Caco-2 (cell line): Measurements from ENCODE around the gene TRIM26. TPM values are rescaled to one million over a fixed set of nuclear protein-coding genes. Genes with fewer than 3 reads are reported as not detected.

Experiments
- BruUV-seq: library from RNA; stranded (reverse); fragments of 400-500 nt; replicated peaks from 2 replicates; lab custom pipeline; 2021; lab: Mats Ljungman, UMichigan
- CTCF ChIA-PET: fragments of 300-600 bp; sonication (Branson Sonifier 250); formaldehyde crosslinking; loops from one replicate; lab custom pipeline; 2022; ENCODE audit warnings: antibody characterized with exemption; lab: Charles Lee
- POLR2A ChIA-PET: fragments of 300-600 bp; sonication (Branson Sonifier 250); formaldehyde crosslinking; loops from one replicate; lab custom pipeline; 2022; ENCODE audit warnings: antibody characterized with exemption; lab: Charles Lee
- DNase-seq, 2 experiments: peaks; one replicate each; pipeline versions ENCODE4 v3.0.0 to v3.0.0-alpha.2; 2020 to 2022
- H3K27me3 ChIP-seq: replicated peaks from 2 replicates; pipeline ENCODE4 v1.6.0; 2011; ENCODE audit warnings: low read length; ENCODE audit not compliant: control insufficient read depth, insufficient read depth
- H3K36me3 ChIP-seq: 2 replicates; pipeline ENCODE4 v1.5.1; 2011; ENCODE audit warnings: low read length; ENCODE audit not compliant: control insufficient read depth, insufficient read depth
- H3K4me1 ChIP-seq: fragments of 250-450 bp; sonication (Bioruptor Pico); 2 replicates; pipeline ENCODE4 v1.5.1; 2020; ENCODE audit warnings: mild to moderate bottlenecking
- H3K4me3 ChIP-seq: 2 replicates; pipeline ENCODE4 v1.5.1; 2011; ENCODE audit warnings: low read depth, mild to moderate bottlenecking, control low read depth, low read length
- H3K9me3 ChIP-seq: fragments of 250-450 bp; sonication (Bioruptor Pico); 2 replicates; pipeline ENCODE4 v1.5.1; 2020; ENCODE audit warnings: mild to moderate bottlenecking, moderate library complexity
- H3K27ac Mint-ChIP-seq: one replicate; pipeline ENCODE4 v1.8.0; 2022; ENCODE audit warnings: mixed read lengths; ENCODE audit not compliant: unreplicated experiment
- H3K27me3 Mint-ChIP-seq: one replicate; pipeline ENCODE4 v1.8.0; 2022; ENCODE audit warnings: mixed read lengths; ENCODE audit not compliant: insufficient read depth, unreplicated experiment
- H3K36me3 Mint-ChIP-seq: one replicate; pipeline ENCODE4 v1.8.0; 2022; ENCODE audit warnings: mild to moderate bottlenecking, mixed read lengths; ENCODE audit not compliant: insufficient read depth, unreplicated experiment
- H3K4me1 Mint-ChIP-seq: one replicate; pipeline ENCODE4 v1.8.0; 2022; ENCODE audit warnings: low read depth, mixed read lengths; ENCODE audit not compliant: unreplicated experiment
- H3K4me3 Mint-ChIP-seq: one replicate; pipeline ENCODE4 v1.8.0; 2022; ENCODE audit warnings: mild to moderate bottlenecking, moderate library complexity, mixed read lengths; ENCODE audit not compliant: unreplicated experiment
- H3K9me3 Mint-ChIP-seq: one replicate; pipeline ENCODE4 v1.8.0; 2022; ENCODE audit warnings: mixed read lengths; ENCODE audit not compliant: unreplicated experiment
- intact Hi-C: fragments of 100-400 bp; cut with micrococcal nuclease; formaldehyde crosslinking; loops from one replicate; pipeline ENCODE4 v1.10.0; 2022; ENCODE audit not compliant: unreplicated experiment
- total RNA-seq: library from RNA; stranded (reverse); gene quantifications from 2 replicates; pipeline ENCODE4 v1.2.3, GENCODE V29; 2022
- TF ChIP-seq, protein P1 (sequence below), 2 experiments: fragments of 200-600 bp in 1 of 2; IDR thresholded peaks; 1 replicate in 1 of 2; 2 replicates in 1 of 2; pipeline versions ENCODE4 v1.5.1 to v1.8.0; 2011 to 2022; ENCODE audit warnings: antibody characterized with exemption in 1 of 2, control low read depth in 1 of 2, inconsistent platforms in 1 of 2, low read depth in 1 of 2, low read length in 1 of 2, mild to moderate bottlenecking in 1 of 2, moderate library complexity in 1 of 2; ENCODE audit not compliant: insufficient read depth in 1 of 2, severe bottlenecking in 1 of 2, unreplicated experiment in 1 of 2

TRIM26 gene
- total RNA-seq, 1 experiment from 2014 or later, result 49.0 TPM

DNA sequence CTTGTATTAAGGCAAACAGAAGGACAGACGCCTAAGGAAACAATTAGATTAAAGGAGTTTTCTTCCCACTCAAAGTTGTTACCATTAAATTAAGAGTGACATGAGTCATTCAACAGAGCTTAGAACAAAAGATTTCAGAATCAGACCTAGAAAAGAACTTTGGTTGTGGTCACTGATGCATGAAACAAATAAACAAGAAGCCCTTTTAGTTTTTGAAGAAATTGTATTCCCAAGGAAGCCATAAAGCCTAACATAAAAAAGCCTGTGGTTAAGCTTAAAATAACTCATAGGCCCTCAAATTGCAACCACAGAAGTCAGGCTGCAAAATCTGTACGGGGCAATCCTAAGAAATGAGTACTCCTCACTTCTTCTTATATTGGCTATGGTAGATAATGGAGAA, 17.9 kb upstream of the TRIM26 start:
- peaks cover 6% of the 10 kb centered on the region for H3K36me3 Mint-ChIP-seq
- no peaks in the 10 kb centered on the region for H3K27me3 ChIP-seq
- H3K27ac Mint-ChIP-seq, result no peak overlapping the region
- H3K36me3 ChIP-seq, result no peaks in the 10 kb centered on the region
- no peak overlapping the region for H3K4me3 ChIP-seq
- no peaks in the 10 kb centered on the region for H3K4me1 ChIP-seq
- H3K4me1 Mint-ChIP-seq, result no peaks in the 10 kb centered on the region
- no peak for DNase-seq
- CTCF ChIA-PET, result no interaction called here
- no peaks in the 10 kb centered on the region; the same call in 1 of the 2 replicates for H3K9me3 ChIP-seq
- POLR2A ChIA-PET, result no interaction called here
- BruUV-seq, result no TSS peak
- peaks cover 9% of the 10 kb centered on the region for H3K27me3 Mint-ChIP-seq
- no peak overlapping the region for H3K4me3 Mint-ChIP-seq
- TF ChIP-seq, protein P1, sequence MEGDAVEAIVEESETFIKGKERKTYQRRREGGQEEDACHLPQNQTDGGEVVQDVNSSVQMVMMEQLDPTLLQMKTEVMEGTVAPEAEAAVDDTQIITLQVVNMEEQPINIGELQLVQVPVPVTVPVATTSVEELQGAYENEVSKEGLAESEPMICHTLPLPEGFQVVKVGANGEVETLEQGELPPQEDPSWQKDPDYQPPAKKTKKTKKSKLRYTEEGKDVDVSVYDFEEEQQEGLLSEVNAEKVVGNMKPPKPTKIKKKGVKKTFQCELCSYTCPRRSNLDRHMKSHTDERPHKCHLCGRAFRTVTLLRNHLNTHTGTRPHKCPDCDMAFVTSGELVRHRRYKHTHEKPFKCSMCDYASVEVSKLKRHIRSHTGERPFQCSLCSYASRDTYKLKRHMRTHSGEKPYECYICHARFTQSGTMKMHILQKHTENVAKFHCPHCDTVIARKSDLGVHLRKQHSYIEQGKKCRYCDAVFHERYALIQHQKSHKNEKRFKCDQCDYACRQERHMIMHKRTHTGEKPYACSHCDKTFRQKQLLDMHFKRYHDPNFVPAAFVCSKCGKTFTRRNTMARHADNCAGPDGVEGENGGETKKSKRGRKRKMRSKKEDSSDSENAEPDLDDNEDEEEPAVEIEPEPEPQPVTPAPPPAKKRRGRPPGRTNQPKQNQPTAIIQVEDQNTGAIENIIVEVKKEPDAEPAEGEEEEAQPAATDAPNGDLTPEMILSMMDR (IDR thresholded peaks at IDR 0.05; ENCODE audit: insufficient read depth in 1 of 2, low read depth in 1 of 2, low read length in 1 of 2, severe bottlenecking in 1 of 2, unreplicated experiment in 1 of 2), result no peak
- H3K9me3 Mint-ChIP-seq, result no peaks in the 10 kb centered on the region
- intact Hi-C loops, result no loop called here

- H3K4me1 ChIP-seq, result no peaks in the 10 kb centered on the region
- no TSS peak for BruUV-seq
- Mint-ChIP-seq H3K9me3 (peaks cover 10% of the 10 kb centered on the region), H3K27ac (no peak overlapping the region), H3K4me3 (no peak overlapping the region), H3K36me3 (peaks cover 6% of the 10 kb centered on the region), H3K4me1 (no peaks in the 10 kb centered on the region), H3K27me3 (peaks cover 11% of the 10 kb centered on the region)
- no peaks in the 10 kb centered on the region for H3K27me3 ChIP-seq
- TF ChIP-seq, protein P1 (IDR thresholded peaks at IDR 0.05; ENCODE audit: insufficient read depth in 1 of 2, low read depth in 1 of 2, low read length in 1 of 2, severe bottlenecking in 1 of 2, unreplicated experiment in 1 of 2), result no peak
- H3K36me3 ChIP-seq, result no peaks in the 10 kb centered on the region
- peaks cover 9% of the 10 kb centered on the region; the same call in 1 of the 2 replicates for H3K9me3 ChIP-seq
- ChIA-PET CTCF (interaction anchor here (2.1 kb wide), 1 partner anchor 9 kb away, joined by 4 read pairs; no protein-coding TSS in a partner anchor), POLR2A (interaction anchor here (1.2 kb wide), 1 partner anchor 14 kb away, joined by 3 read pairs; the partner anchor contains the start of gene TRIM26)
- intact Hi-C loops, result no loop called here
- H3K4me3 ChIP-seq, result no peak overlapping the region
- DNase-seq, result no peak
Measured at GRCh38 chr6:30227763-30228487, 14.7 kb upstream of the TRIM26 start.

DNA sequence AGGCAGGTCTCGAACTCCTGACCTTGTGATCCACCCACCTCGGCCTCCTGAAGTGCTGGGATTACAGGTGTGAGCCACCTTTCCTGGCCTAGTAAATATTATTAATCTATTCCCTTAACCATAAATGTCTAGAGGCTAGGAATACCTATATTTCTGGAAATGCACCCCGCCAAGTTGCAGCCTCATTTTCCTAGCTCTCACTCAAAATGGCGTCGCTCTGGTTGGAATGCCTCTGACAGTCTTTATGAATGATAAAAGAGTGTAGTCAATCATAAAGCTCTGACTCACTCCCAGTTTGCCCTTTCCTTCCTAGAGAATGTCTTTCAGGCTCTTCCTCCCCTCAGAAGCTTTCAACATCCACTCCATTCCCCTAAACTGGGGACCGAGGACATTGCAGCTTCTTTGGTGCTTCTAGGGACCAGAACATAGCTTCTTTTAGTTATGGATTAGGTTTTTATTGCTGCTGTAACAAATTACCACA, 14.1 kb upstream of the TRIM26 start:
- peaks cover 9% of the 10 kb centered on the region for H3K27me3 Mint-ChIP-seq
- intact Hi-C loops, result no loop called here
- Histone ChIP-seq H3K36me3 (no peaks in the 10 kb centered on the region), H3K27me3 (no peaks in the 10 kb centered on the region), H3K9me3 (peaks cover 9% of the 10 kb centered on the region; the same call in 1 of the 2 replicates), H3K4me3 (no peak overlapping the region), H3K4me1 (no peaks in the 10 kb centered on the region)
- no TSS peak for BruUV-seq
- no peak overlapping the region for H3K27ac Mint-ChIP-seq
- H3K36me3 Mint-ChIP-seq, result peaks cover 6% of the 10 kb centered on the region
- POLR2A ChIA-PET, result no interaction called here
- DNase-seq, result no peak
- TF ChIP-seq, protein P1 (IDR thresholded peaks at IDR 0.05; ENCODE audit: insufficient read depth in 1 of 2, low read depth in 1 of 2, low read length in 1 of 2, severe bottlenecking in 1 of 2, unreplicated experiment in 1 of 2), result no peak
- no peak overlapping the region for H3K4me3 Mint-ChIP-seq
- CTCF ChIA-PET, result interaction anchor here (2.1 kb wide), 1 partner anchor 8 kb away, joined by 4 read pairs; no protein-coding TSS in a partner anchor
- H3K9me3 Mint-ChIP-seq, result peaks cover 13% of the 10 kb centered on the region
- no peaks in the 10 kb centered on the region for H3K4me1 Mint-ChIP-seq
